GM13977 (cell line): ENCODE results near the gene GLIS2.

Experiments
- DNase-seq: peaks from one replicate; pipeline ENCODE4 v3.0.0; 2012; ENCODE audit warnings: low spot score
- in situ Hi-C: fragments of 300-500 bp; cut with MboI; formaldehyde crosslinking; loops from one replicate; pipeline ENCODE4 v1.12.0; 2022; ENCODE audit warnings: low sequenced_read_pairs, low pct_unique_long_range_greater_than_20kb, mixed read lengths, inconsistent platforms; ENCODE audit not compliant: unreplicated experiment
- TF ChIP-seq, protein P1 (sequence below): IDR thresholded peaks from 2 replicates; pipeline ENCODE4 v1.5.1; 2012; ENCODE audit warnings: mild to moderate bottlenecking, control low read depth; ENCODE audit not compliant: insufficient read depth; ENCODE audit errors: extremely low read depth, missing control alignments

GLIS2 gene

DNA sequence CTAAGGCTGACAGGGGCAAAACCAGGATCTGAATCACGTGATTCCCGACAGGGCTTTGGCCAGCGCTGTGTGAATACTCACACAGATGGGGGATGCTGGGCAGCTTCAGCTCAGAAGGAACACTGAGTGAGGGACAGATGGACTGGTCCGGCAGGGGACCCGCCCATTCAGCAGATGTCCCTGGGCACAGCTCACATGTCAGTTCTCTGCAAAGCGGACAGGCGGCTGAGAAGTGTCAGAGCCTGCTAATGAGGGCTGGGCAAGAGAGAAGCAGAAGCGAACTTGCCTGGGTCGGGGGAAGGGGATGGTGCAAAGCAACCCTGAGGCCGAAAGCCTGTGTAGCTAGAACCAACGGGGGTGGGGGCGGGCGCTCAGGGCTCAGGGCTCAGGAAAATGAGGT, 11.9 kb upstream of the GLIS2 start:
- in situ Hi-C loops, result no loop called here
- DNase-seq, result no peak

DNA sequence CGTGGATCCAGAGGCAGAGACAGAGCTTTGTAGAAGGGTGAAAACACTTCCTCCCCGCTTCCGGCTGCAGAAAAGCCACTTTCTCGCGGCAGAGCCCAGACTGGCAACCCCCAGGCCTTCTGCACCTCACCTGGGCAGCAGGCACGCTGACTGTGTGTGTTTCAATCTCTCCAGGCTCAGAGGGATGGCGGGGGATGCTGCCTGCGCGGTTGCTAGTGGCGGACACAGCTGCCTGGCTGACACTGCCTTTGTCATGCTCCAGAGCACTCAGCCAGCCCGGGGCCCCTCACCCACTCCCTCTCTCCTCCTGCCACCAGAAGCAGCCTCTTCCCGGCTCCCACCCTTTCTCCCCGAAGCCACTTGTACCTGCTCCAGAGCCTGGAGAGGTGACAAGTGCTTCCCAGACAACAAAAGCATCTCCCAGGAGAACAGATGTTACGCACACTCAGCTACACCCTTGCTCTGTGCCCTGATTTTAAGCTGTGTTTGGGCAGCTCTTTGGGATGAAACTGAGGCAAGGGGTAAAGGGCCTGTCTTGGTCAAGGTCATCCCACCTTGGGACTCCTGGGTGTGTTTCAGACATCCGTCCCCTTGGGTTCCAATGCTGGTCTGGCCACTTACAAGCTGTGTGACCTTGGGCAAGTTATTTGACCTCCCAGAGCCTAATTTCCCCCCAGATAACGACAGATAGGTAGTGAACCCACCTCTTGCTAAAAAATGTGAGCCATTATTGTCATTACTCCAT, 9.2 kb upstream of the GLIS2 start:
- peak; percentile 71 for DNase-seq
- in situ Hi-C loops, result no loop called here
- TF ChIP-seq, protein P1, sequence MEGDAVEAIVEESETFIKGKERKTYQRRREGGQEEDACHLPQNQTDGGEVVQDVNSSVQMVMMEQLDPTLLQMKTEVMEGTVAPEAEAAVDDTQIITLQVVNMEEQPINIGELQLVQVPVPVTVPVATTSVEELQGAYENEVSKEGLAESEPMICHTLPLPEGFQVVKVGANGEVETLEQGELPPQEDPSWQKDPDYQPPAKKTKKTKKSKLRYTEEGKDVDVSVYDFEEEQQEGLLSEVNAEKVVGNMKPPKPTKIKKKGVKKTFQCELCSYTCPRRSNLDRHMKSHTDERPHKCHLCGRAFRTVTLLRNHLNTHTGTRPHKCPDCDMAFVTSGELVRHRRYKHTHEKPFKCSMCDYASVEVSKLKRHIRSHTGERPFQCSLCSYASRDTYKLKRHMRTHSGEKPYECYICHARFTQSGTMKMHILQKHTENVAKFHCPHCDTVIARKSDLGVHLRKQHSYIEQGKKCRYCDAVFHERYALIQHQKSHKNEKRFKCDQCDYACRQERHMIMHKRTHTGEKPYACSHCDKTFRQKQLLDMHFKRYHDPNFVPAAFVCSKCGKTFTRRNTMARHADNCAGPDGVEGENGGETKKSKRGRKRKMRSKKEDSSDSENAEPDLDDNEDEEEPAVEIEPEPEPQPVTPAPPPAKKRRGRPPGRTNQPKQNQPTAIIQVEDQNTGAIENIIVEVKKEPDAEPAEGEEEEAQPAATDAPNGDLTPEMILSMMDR, result no peak

More for the DNA sequence above, 11.9 kb upstream of the GLIS2 start:
- TF ChIP-seq, protein P1, result no peak

DNA sequence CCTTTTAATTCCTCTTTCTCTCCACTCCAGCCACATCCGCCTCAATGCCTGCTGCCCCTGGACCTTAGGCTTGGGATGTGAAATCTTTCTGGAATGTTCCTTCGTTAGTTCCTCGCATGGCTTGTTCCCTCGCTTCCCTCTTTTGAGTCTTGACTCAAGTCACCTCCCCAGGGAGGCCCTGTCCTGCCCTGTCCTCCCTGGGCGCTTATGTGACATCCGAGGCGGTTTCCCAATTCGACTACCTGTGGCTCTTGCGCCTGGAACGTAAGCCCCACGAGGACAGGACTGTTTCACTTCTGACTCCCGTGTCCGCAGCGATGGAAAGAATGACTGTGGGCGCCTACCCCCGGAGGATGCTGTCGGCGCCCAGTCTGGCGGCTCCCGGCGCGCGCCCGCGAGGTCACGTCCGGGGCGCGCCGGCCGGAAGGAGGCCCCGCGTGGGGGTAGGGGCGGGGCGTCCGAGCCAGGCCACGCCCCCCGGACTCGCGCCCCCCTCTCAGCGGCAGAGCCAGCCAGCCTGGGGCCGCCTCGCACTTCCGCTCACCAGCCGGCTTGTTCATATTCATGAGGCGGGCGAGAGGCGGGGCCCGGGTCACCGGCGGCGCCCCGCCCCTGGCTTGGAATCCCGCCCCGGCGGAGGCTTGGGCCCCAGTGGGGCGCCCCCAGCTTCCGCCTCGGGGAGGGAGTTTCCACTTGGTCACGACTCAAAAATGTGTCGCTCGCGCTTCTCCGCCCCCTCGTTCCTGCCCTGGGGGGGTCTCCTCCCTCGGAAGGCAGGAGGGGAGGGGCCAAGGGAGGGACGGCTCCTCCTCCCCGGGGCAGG, 8.4 kb upstream of the GLIS2 start:
- in situ Hi-C loops, result no loop called here

DNA sequence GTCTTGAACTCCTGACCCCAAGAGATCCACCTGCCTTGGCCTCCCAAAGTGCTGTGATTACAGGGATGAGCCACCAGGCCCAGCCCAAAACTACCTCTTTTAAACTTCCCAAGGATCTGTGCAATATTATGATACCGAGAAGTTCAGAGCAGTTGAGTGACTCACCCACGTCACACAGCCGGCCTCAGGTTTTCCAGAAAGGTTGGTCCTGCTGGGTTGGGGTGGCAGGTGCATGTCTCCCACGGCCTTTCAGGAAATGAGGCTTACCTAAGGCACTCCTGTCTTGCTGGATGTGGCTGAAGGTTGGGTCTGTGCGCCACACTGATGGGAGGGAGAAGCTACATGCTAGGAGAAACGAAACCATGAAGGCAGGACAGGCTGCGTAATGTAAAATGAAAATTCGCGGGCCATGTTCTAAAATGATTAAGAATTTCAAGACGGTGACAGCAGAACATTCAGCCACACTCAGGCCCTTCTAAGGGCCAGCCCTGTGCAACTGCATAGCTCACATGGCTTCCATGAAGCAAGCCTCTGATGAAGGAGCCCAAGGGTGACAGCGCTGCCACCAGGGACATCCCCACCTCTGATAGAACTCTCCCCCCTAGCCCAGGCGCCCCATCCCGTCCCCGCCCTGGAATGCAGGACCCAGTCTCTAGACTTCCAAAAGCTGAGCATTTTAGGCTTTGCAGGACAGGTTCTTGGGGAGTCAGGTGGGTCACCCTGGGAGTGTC, 6.6 kb upstream of the GLIS2 start:
- no peak for DNase-seq
- in situ Hi-C loops, result no loop called here
- TF ChIP-seq, protein P1, result no peak

More for the DNA sequence above, 8.4 kb upstream of the GLIS2 start:
- DNase-seq, result peak; percentile 99
- TF ChIP-seq, protein P1, result no peak

DNA sequence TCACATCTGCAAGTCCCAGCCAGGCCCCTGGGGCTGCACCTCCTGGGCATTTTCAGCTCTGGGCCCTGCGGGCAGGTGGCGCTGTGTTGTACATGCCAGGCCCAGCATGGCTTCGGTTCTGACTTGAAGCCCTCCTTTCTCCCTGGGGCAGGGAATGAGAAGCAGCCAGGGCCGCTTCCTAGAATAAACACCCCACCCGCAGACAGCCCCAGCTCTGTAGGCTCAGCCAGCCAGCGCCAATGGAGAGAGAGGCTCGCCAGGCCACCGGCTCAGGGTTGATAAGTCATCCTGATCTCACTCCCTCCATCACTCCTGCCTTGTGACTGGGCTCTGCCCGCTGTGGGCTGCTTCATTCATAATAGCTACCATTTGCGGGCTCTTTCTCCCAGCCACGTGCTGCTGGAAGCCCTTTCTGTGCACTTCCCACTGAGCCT, 6.0 kb upstream of the GLIS2 start:
- no peak for DNase-seq
- TF ChIP-seq, protein P1, result peak; percentile 79
- in situ Hi-C loops, result no loop called here

DNA sequence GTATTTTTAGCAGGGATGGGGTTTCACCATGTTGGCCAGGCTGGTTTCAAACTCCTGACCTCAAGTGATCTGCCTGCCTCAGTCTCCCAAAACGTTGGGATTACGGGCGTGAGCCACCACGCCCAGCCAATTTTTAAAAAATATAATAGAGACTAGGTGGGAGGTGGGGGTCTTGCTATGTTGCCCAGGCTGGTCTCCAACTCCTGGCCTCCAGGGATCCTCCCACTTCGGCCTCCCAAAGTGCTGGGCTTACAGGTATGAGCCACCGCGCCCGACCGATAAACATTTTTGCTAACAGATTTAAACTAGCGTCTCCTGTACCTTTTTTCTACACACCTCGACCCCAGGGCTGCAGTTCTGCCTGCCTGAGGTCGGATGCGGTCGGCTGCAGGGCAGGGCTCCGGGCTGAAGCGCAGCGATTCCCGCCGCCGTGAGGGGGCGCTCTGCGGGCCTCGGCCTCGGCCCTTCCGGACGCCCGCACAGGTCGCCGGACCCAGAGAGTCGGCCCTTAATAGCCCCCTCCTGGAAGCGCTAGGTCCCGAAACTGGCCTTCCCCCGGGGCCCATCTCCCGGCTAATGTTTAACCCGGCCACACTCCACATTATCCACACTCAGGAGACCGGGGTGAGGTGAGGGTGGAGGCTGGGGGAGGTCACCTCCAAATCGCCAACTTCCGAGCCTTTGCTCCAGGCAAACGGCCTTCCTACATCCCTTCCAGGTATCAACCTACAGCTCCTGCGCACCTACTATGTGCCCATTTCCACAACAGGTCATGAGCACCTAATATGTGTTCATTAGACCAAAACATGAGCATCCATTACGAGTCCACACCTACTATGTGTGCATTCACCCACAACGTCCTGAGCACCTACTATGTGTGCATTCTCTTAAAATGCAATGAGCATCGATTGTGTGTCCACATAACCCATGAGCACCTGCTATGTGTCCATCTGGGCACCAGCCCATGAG, 2.0 kb upstream of the GLIS2 start:
- TF ChIP-seq, protein P1, result peak; percentile 87
- in situ Hi-C loops, result no loop called here
- peak; percentile 81 for DNase-seq
